Colon (tissue), 2 donors: Measurements from ENCODE around the gene CHST15.
"Not testable (repeated sequence)": the region's sequence is repeated elsewhere in the genome, so short reads cannot be mapped to it uniquely, and the experiment has no call there.

Source experiments
- FAIRE-seq: peaks from 2 replicates; lab custom pipeline; 2012; peaks lifted over from hg19 to GRCh38; lab: Jason Lieb, UNC
- donor health status: control.
- donor health status: control.

Gene CHST15

GRCh38 chr10:124124123-124124768 lies 30.8 kb upstream of the CHST15 start:
- FAIRE-seq = no peak

- FAIRE-seq = no peak
Observed at GRCh38 chr10:124123156-124123555, 29.8 kb upstream of the CHST15 start.

GRCh38 chr10:124122211-124122610 lies 28.8 kb upstream of the CHST15 start:
- no peak for FAIRE-seq

DNA sequence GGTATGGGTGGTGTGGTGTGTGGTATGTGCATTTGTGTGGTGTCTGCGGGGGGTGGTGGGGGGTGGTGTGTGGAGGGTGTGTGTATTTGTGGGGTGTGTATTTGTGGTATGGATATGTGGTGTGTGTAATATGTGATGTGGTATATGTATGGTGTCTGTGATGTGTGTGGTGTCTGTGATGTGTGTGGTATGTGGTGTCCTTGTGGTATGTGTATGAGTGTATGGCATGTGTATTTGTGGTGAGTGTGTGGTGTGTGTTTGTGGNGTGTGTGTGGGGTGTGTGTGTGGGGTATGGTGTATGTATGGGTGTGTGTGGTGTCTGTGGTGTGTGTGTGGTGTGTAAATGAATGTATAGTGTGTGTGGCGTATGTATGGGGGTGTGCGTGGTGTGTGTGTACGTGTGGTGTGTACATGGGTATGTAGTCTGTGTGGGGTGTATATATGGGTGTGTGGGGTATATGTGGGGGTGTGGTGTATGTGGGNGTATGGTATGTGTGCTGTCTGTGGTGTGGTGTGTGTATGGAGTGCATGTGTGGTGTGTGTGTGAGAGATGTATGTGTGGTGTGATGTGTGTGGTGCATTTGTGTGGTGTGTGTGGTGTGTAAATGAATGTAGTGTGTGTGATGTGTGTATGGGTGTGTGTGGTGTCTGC lies 27.1 kb upstream of the CHST15 start:
- no peak for FAIRE-seq

DNA sequence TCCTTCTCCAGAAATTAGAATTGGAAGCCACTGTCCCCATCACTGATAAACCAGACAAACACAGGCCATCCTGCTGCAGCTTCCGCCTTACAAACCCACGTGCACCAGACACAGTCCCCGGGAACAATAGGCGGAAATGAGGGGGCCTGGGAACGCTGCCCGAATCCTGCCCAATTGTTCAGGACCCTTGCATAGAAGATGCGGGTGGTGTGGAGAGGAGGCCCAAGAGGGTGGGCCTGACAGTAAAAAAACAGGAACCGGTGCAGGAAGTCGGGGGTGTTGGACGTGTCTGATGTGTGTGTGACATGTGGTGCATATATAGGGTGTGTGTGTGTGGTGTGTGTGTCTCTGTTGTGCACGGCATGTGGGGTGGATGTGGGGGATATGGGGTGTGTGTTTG lies 26.5 kb upstream of the CHST15 start:
- FAIRE-seq = no peak

- no peak for FAIRE-seq
Observed at GRCh38 chr10:124119216-124119615, 25.8 kb upstream of the CHST15 start.

DNA sequence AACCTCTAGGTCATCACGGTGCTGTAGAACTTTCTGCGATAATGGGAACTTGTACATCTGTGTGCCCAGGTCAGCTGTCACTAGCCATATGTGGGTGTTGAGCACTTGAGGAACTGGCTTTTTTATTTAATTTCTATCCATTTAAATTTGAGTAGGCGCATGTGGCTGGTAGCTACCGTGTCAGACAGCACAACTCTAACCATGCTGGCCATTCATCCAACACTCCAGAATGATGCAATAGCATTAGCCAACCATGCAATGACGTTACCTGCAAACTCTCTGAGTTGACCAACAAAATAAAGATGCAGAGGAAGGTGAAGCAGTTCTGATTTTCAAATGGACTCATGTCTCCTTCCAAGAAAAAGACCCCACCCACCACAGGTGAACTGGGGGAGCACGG lies 24.4 kb upstream of the CHST15 start:
- FAIRE-seq = no peak

- no peak for FAIRE-seq
Observed at GRCh38 chr10:124117511-124117785, 24.1 kb upstream of the CHST15 start.

- FAIRE-seq = no peak
Observed at GRCh38 chr10:124116771-124117510, 23.5 kb upstream of the CHST15 start.

- FAIRE-seq = no peak
Observed at GRCh38 chr10:124114696-124115095, 21.3 kb upstream of the CHST15 start.

GRCh38 chr10:124112891-124113580 lies 19.6 kb upstream of the CHST15 start:
- no peak for FAIRE-seq

DNA sequence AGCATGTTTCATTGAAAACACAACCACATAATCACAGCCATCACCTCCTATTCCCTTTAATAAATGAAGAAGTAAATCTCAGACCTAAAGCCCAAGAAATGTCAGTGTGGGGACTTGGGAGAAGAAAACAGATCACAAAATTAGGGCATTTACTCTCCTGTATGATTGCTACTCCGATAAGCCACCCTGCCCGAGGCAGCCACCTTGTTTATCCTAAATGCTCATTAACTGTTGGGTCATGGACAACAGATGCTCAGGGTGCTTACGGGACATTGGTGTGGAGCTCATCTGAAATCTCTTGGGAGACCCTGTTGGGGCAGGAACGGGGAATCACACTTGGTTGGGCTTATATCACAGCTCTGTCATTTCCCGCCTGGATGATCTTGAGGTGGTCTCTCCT lies 17.5 kb upstream of the CHST15 start:
- no peak for FAIRE-seq

DNA sequence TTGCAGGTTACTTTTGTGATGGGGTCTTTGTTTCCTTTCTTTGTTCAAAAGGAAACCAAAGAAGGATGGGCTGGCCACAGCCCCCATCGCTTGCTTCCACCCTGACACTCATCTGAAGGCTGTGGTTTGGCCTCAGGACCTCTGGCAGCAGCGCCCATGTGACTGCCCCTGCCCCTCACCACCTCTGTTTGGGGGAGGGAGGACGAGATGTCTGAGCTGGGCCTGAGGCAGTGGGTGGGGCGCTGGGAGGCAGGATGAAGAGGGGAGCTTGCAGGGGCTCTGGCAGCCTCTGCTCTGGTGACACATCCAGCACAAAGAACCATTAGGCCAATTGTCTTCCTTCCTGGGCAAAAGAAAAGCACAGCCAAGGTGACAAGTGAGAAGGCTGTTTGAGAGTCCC lies 15.9 kb upstream of the CHST15 start:
- no peak for FAIRE-seq

DNA sequence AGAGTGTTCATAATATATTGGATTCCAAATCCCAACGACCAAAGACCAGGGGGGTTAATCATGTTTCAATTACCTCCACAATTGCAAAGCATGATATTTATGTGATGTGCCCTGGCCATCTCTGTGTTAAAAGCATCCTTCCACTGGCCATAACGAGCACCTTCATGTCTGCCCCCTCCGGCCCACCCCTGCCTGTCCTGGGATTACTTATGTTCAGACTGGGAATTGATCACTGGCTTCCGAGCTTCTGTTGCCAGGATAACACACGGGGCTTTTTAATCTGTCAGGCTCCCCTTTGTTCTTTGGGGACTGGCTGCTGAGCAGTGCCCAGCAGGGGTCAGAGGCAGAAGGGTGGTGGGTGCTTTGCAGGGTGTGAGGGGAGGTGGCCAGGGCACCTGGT lies 13.7 kb upstream of the CHST15 start:
- FAIRE-seq = no peak

- FAIRE-seq = no peak
Observed at GRCh38 chr10:124106241-124106879, 13.0 kb upstream of the CHST15 start.

- no peak for FAIRE-seq
Observed at GRCh38 chr10:124105594-124105993, 12.2 kb upstream of the CHST15 start.

GRCh38 chr10:124105045-124105444 lies 11.6 kb upstream of the CHST15 start:
- FAIRE-seq = no peak

DNA sequence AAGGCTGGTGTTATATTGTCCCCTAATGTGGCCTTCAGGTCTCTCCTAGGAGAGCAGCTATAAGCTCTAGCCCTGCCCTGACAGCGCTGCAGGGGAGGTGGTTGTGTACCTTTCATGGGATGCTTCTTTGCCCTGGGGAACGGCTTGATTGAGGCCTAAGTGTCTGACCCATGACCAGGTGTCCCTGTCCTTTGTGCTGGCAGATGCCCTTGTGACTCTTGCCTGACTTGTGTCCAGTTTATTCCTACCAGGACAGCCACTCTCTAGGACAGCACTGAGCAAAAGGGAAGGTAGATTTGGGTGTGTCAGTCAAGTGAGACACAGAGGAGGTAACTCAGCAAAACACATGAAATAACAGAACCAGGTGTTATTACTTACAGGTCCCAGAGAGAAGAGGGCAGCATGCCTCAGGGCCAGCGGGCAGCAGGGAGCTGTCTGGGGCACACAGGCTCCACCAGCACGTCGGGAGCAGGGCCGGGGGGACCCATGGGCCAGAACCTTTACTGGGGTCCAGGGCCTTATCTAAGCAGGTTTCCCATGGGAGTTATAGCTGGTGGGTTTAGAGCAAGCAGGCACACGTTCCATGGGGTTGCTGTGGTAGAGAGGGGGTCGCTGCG lies 10.7 kb upstream of the CHST15 start:
- no peak for FAIRE-seq

GRCh38 chr10:124101351-124101750 lies 8.0 kb upstream of the CHST15 start:
- no peak for FAIRE-seq

DNA sequence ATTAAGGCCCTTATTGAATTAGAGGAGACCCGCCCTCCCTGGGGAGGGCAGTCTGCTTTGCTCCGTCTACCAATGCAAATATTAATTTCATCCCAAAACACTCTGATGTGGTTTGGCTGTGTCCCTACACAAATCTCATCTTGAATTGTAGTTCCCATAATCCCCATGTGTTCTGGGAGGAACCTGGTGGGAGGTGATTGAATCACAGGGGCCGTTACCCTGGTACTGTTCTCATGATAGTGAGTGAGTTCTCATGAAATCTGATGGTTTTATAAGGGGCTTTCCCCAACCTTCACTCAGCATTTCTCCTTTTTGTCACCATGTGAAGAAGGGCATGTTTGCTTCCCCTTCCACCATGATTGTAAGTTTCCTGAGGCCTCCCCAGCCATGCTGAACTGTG lies 7.3 kb upstream of the CHST15 start:
- FAIRE-seq = not testable (repeated sequence)

- no peak for FAIRE-seq
Observed at GRCh38 chr10:124100124-124100523, 6.7 kb upstream of the CHST15 start.

GRCh38 chr10:124099604-124100003 lies 6.2 kb upstream of the CHST15 start:
- FAIRE-seq = no peak
